Measurements from ENCODE around the gene PKNOX2. TPM values are rescaled to one million over a fixed set of nuclear protein-coding genes. Genes with fewer than 3 reads are reported as not detected.

The PKNOX2 gene
- total RNA-seq, 4 donors from 2014 or later: 1.5 to 4.6 (median 2.8) TPM

DNA sequence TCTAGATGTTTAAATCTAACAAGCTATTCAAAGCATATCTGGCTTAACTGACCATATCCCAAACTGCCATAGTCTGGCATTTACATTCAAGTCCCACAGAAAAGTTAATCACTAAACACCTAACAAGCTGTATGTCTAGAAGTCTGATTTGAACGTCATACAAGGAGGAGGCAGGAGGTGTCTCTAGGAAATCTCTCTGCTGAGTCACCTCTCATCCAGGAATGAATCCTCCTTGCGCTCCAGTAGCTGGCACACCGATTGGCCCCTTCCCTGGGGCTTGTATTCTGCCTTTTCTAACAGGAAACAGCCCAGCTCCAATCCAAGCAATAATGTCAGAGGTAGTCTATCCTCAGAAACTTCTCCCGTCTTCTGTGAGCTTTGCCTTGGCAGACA is 299.7 kb downstream of the PKNOX2 start:
- intact Hi-C loops (cut with DNase I; ENCODE audit: low total_unique reads): no loop called here
- 49 to 55% methylated on average over 4 of the region's 4 CpGs for WGBS, 2 donors
- DNase-seq (ENCODE audit: low spot score in 2 of 2): no peak
- no peak for TF ChIP-seq CTCF (IDR thresholded peaks at IDR 0.05)
- H3K4me3 ChIP-seq (ENCODE audit: low read depth, poor library complexity, severe bottlenecking): no peak overlapping the region

GRCh38 chr11:125464666-125465065 is 300.1 kb downstream of the PKNOX2 start:
- 91 to 93% methylated on average over 8 of the region's 8 CpGs for WGBS, 2 donors
- TF ChIP-seq CTCF (IDR thresholded peaks at IDR 0.05): no peak
- TF ChIP-seq POLR2A (IDR thresholded peaks at IDR 0.05): no peak
- DNase-seq (ENCODE audit: low spot score in 2 of 2): no peak
- intact Hi-C loops (cut with DNase I; ENCODE audit: low total_unique reads): no loop called here
- no peak overlapping the region for H3K4me3 ChIP-seq (ENCODE audit: low read depth, poor library complexity, severe bottlenecking)

DNA sequence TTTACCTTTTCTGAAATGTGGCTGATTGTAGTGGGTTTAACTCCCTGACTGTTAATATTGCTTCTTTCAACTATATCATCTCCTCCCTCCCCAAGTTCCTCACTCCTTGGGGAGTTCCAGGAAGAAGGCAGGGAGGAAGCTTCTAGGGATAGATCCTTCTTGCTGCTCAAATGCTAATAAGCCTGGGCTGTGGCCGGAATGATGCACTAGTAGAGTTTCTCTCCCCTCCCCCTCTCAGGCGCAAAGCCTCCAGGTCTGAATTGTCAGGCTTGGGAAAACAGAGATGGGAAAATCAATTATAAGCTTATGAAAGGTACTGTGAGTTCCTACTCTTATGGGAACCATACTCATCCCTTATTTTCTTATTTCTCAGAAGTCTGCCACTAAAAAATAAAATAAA is 300.7 kb downstream of the PKNOX2 start:
- WGBS, 2 donors: 88% methylated on average over 2 of the region's 2 CpGs

DNA sequence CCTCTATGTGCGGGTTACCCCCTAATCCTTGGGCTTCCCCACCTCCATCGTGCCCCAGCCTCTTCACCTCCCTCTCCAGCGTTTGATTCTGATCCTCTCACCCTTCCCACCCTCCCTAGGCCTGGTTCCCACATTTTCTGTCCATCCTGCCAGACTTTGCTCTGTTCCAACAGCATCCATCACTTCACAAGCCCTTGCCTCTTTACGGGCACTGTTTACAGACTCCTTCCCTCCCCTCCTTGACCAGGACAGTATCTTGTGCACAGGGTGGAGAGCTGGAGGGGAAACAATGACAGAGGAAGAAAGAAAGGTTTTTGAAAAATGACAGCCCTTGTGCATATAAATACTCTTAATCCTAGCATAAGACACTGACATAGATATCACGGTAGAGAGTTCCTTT is 301.1 kb downstream of the PKNOX2 start:
- no peak for DNase-seq (ENCODE audit: low spot score in 2 of 2)
- intact Hi-C loops (cut with DNase I; ENCODE audit: low total_unique reads): no loop called here
- no peak overlapping the region for H3K4me3 ChIP-seq (ENCODE audit: low read depth, poor library complexity, severe bottlenecking)
- 67 to 69% methylated on average over 5 of the region's 5 CpGs for WGBS, 2 donors
- no peak for TF ChIP-seq POLR2A (IDR thresholded peaks at IDR 0.05)
- no peak for TF ChIP-seq CTCF (IDR thresholded peaks at IDR 0.05)

More for the DNA sequence above, 300.7 kb downstream of the PKNOX2 start:
- intact Hi-C loops (cut with DNase I; ENCODE audit: low total_unique reads): no loop called here
- TF ChIP-seq CTCF (IDR thresholded peaks at IDR 0.05) (no peak), POLR2A (IDR thresholded peaks at IDR 0.05) (no peak)
- no peak overlapping the region for H3K4me3 ChIP-seq (ENCODE audit: low read depth, poor library complexity, severe bottlenecking)
- no peak for DNase-seq (ENCODE audit: low spot score in 2 of 2)

- no peak for TF ChIP-seq CTCF (IDR thresholded peaks at IDR 0.05)
- TF ChIP-seq POLR2A (IDR thresholded peaks at IDR 0.05): no peak
- no peak for DNase-seq (ENCODE audit: low spot score in 2 of 2)
- intact Hi-C loops (cut with DNase I; ENCODE audit: low total_unique reads): no loop called here
- H3K4me3 ChIP-seq (ENCODE audit: low read depth, poor library complexity, severe bottlenecking): no peak overlapping the region
These were observed 303.5 kb downstream of the PKNOX2 start for GRCh38 chr11:125468025-125468424.

DNA sequence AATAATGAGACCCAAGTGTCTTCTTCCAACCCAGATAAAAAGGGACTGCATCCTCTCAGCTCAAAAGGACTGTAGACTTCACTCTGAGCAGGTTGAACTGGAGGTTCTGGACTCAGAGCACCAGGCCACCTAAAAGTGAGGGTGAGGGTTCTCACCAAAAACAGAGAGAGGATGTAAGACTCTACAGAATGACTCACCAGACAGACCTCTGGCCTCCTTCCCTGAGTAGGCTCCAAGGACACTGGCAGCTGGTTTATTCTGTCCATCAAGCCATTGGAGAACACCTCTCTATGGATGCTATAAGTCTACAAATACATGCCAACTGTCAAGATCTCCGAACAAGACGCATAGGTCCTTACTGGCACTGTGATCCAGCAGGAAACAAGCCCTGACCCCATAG is 304.3 kb downstream of the PKNOX2 start:
- no peak for TF ChIP-seq POLR2A (IDR thresholded peaks at IDR 0.05)
- intact Hi-C loops (cut with DNase I; ENCODE audit: low total_unique reads): no loop called here
- WGBS, 2 donors: 92 to 95% methylated on average over 2 of the region's 2 CpGs
- H3K4me3 ChIP-seq (ENCODE audit: low read depth, poor library complexity, severe bottlenecking): no peak overlapping the region
- DNase-seq (ENCODE audit: low spot score in 2 of 2): no peak

All from lower leg skin (tissue), 4 donors.